Ecto neural progenitor cell (in vitro differentiated cells): ENCODE measurements around the gene OSBPL9.

Experiments
- DNase-seq: peaks from one replicate; pipeline ENCODE4 v3.0.0-alpha.2; 2018; ENCODE audit warnings: low spot score

OSBPL9 gene

GRCh38 chr1:51735746-51736254, 118.9 kb downstream of the OSBPL9 start:
- no peak for DNase-seq

- DNase-seq, result no peak
These were observed 119.8 kb downstream of the OSBPL9 start for GRCh38 chr1:51736702-51737101.

GRCh38 chr1:51738681-51739080, 121.8 kb downstream of the OSBPL9 start:
- no peak for DNase-seq

GRCh38 chr1:51740652-51741051, 123.8 kb downstream of the OSBPL9 start:
- no peak for DNase-seq

- DNase-seq, result no peak
These were observed 124.3 kb downstream of the OSBPL9 start for GRCh38 chr1:51741121-51741681.

GRCh38 chr1:51744506-51745303, 127.8 kb downstream of the OSBPL9 start:
- DNase-seq, result no peak

- DNase-seq, result no peak
These were observed 128.3 kb downstream of the OSBPL9 start for GRCh38 chr1:51745304-51745570.

GRCh38 chr1:51749151-51749550, 132.3 kb downstream of the OSBPL9 start:
- no peak for DNase-seq

GRCh38 chr1:51750218-51750617, 133.3 kb downstream of the OSBPL9 start:
- DNase-seq, result no peak

- DNase-seq, result no peak
These were observed 133.8 kb downstream of the OSBPL9 start for GRCh38 chr1:51750729-51751128.

- no peak for DNase-seq
These were observed 135.4 kb downstream of the OSBPL9 start for GRCh38 chr1:51752073-51752948.

- DNase-seq, result no peak
These were observed 137.1 kb downstream of the OSBPL9 start for GRCh38 chr1:51753969-51754368.

GRCh38 chr1:51754666-51755065, 137.8 kb downstream of the OSBPL9 start:
- no peak for DNase-seq

- DNase-seq, result no peak
These were observed 138.5 kb downstream of the OSBPL9 start for GRCh38 chr1:51755437-51755836.

GRCh38 chr1:51756290-51756689, 139.4 kb downstream of the OSBPL9 start:
- no peak for DNase-seq

- no peak for DNase-seq
These were observed 141.4 kb downstream of the OSBPL9 start for GRCh38 chr1:51758310-51758709.

- no peak for DNase-seq
These were observed 144.0 kb downstream of the OSBPL9 start for GRCh38 chr1:51760872-51761271.

GRCh38 chr1:51761351-51761750, 144.5 kb downstream of the OSBPL9 start:
- DNase-seq, result no peak

- no peak for DNase-seq
These were observed 152.2 kb downstream of the OSBPL9 start for GRCh38 chr1:51768971-51769588.

GRCh38 chr1:51776408-51776807, 159.5 kb downstream of the OSBPL9 start:
- no peak for DNase-seq

GRCh38 chr1:51780927-51781326, 164.0 kb downstream of the OSBPL9 start:
- DNase-seq, result no peak

- DNase-seq, result no peak
These were observed 168.1 kb downstream of the OSBPL9 start for GRCh38 chr1:51784997-51785421.
